HEK293 (cell line): Measurements from ENCODE around the gene PEX14.

Experiments
- CTCF ChIA-PET: fragments of 350-600 bp; formaldehyde crosslinking; extraction: SDS; loops from one replicate; lab custom pipeline; 2021; ENCODE audit warnings: antibody characterized with exemption; lab: Yijun Ruan, JAX
- POLR2A ChIA-PET: fragments of 300-600 bp; formaldehyde crosslinking; extraction: SDS; loops from one replicate; lab custom pipeline; 2020; ENCODE audit warnings: antibody characterized with exemption, inconsistent platforms; lab: Yijun Ruan, JAX
- H3K27ac ChIP-seq: fragments of 200-500 bp; sonication (Bioruptor generic); 2 replicates; pipeline ENCODE4 v1.5.1; 2014; ENCODE audit warnings: low read depth, low read length, control low read depth, inconsistent platforms; ENCODE audit errors: extremely low read depth
- H3K36me3 ChIP-seq, 2 experiments: fragments of 200-500 bp in 1 of 2; sonication (Bioruptor generic) in 1 of 2; 1 replicate in 1 of 2; 2 replicates in 1 of 2; pipeline ENCODE4 v1.5.1; 2014 to 2017; ENCODE audit warnings: inconsistent platforms in 2 of 2, low read length in 2 of 2; ENCODE audit not compliant: control insufficient read depth in 2 of 2, insufficient read depth in 1 of 2
- H3K4me1 ChIP-seq: fragments of 200-500 bp; sonication (Bioruptor generic); 2 replicates; pipeline ENCODE4 v1.5.1; 2014; ENCODE audit warnings: mild to moderate bottlenecking, low read length, inconsistent platforms; ENCODE audit not compliant: control insufficient read depth, insufficient read depth
- H3K4me3 ChIP-seq: 2 replicates; pipeline ENCODE4 v1.5.1; 2011; ENCODE audit warnings: low read depth, mild to moderate bottlenecking, control low read depth, low read length, moderate library complexity
- H3K9me3 ChIP-seq: fragments of 200-500 bp; sonication (Bioruptor generic); 2 replicates; pipeline ENCODE4 v1.5.1; 2014; ENCODE audit warnings: low read depth, low read length, inconsistent platforms; ENCODE audit not compliant: control insufficient read depth, insufficient read depth
- MZF1 ChIP-seq: fragments of 450-650 bp; formaldehyde crosslinking; IDR thresholded peaks from 2 replicates; pipeline ENCODE4 v1.5.1; 2017; ENCODE audit warnings: missing biosample characterization, missing genetic modification characterization, borderline replicate concordance
- ZBTB1 ChIP-seq: fragments of 450-650 bp; formaldehyde crosslinking; IDR thresholded peaks from 2 replicates; pipeline ENCODE4 v1.5.1; 2016; ENCODE audit warnings: missing biosample characterization, missing genetic modification characterization
- ZFP3 ChIP-seq: fragments of 450-650 bp; formaldehyde crosslinking; IDR thresholded peaks from 2 replicates; pipeline ENCODE4 v1.5.1; 2016; ENCODE audit warnings: low read depth, missing biosample characterization, missing genetic modification characterization
- ZNF10 ChIP-seq: fragments of 450-650 bp; formaldehyde crosslinking; IDR thresholded peaks from 2 replicates; pipeline ENCODE4 v1.5.1; 2017; ENCODE audit warnings: missing biosample characterization, missing genetic modification characterization
- ZNF121 ChIP-seq: fragments of 450-650 bp; formaldehyde crosslinking; IDR thresholded peaks from 2 replicates; pipeline ENCODE4 v1.5.1; 2016; ENCODE audit warnings: missing biosample characterization, missing genetic modification characterization
- ZNF223 ChIP-seq: fragments of 450-650 bp; formaldehyde crosslinking; IDR thresholded peaks from 2 replicates; pipeline ENCODE4 v1.5.1; 2016; ENCODE audit warnings: missing biosample characterization, missing genetic modification characterization
- ZNF248 ChIP-seq: fragments of 450-650 bp; formaldehyde crosslinking; IDR thresholded peaks from 2 replicates; pipeline ENCODE4 v1.5.1; 2017; ENCODE audit warnings: missing biosample characterization, missing genetic modification characterization
- ZNF658 ChIP-seq: fragments of 450-650 bp; formaldehyde crosslinking; IDR thresholded peaks from 2 replicates; pipeline ENCODE4; 2016; ENCODE audit warnings: missing biosample characterization, missing genetic modification characterization
- ZNF677 ChIP-seq: fragments of 450-650 bp; IDR thresholded peaks from 2 replicates; pipeline ENCODE4 v1.5.0; 2018; ENCODE audit warnings: missing biosample characterization, mild to moderate bottlenecking, missing genetic modification characterization, moderate library complexity
- TF ChIP-seq, protein P1 (sequence below): fragments of 450-650 bp; formaldehyde crosslinking; IDR thresholded peaks from 2 replicates; pipeline ENCODE4 v1.5.1; 2016; ENCODE audit warnings: missing biosample characterization, missing genetic modification characterization, borderline replicate concordance
- TF ChIP-seq, protein P2 (sequence below): fragments of 450-650 bp; formaldehyde crosslinking; conservative IDR thresholded peaks from 2 replicates; pipeline ENCODE4 v1.5.1; 2016; ENCODE audit warnings: low read depth, missing biosample characterization, missing genetic modification characterization
- TF ChIP-seq, protein P3 (sequence below): fragments of 450-650 bp; formaldehyde crosslinking; IDR thresholded peaks from 2 replicates; pipeline ENCODE4 v1.5.1; 2016; ENCODE audit warnings: missing biosample characterization, missing genetic modification characterization

Gene PEX14

DNA sequence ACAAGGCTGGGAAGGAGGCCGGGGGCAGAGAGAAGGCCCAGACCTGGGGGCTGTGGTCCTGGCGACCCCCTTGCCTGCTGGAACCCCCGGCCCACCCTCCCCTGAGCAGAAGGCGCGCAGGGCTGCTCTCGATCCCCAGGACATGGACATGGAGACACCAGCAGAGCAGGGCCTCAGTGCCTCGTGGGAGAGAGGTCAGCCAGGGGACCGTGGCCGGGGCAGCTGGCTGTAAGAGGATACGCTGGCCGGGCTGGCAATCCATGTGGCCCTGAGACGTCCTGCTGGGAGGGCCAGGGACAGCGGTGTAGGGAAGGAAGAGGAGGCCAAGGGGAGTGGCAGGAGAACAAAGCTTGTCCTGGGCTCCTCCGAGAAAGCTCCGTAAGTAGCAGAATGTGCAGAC is 189.5 kb downstream of the PEX14 start (continued):
- TF ChIP-seq, protein P1, sequence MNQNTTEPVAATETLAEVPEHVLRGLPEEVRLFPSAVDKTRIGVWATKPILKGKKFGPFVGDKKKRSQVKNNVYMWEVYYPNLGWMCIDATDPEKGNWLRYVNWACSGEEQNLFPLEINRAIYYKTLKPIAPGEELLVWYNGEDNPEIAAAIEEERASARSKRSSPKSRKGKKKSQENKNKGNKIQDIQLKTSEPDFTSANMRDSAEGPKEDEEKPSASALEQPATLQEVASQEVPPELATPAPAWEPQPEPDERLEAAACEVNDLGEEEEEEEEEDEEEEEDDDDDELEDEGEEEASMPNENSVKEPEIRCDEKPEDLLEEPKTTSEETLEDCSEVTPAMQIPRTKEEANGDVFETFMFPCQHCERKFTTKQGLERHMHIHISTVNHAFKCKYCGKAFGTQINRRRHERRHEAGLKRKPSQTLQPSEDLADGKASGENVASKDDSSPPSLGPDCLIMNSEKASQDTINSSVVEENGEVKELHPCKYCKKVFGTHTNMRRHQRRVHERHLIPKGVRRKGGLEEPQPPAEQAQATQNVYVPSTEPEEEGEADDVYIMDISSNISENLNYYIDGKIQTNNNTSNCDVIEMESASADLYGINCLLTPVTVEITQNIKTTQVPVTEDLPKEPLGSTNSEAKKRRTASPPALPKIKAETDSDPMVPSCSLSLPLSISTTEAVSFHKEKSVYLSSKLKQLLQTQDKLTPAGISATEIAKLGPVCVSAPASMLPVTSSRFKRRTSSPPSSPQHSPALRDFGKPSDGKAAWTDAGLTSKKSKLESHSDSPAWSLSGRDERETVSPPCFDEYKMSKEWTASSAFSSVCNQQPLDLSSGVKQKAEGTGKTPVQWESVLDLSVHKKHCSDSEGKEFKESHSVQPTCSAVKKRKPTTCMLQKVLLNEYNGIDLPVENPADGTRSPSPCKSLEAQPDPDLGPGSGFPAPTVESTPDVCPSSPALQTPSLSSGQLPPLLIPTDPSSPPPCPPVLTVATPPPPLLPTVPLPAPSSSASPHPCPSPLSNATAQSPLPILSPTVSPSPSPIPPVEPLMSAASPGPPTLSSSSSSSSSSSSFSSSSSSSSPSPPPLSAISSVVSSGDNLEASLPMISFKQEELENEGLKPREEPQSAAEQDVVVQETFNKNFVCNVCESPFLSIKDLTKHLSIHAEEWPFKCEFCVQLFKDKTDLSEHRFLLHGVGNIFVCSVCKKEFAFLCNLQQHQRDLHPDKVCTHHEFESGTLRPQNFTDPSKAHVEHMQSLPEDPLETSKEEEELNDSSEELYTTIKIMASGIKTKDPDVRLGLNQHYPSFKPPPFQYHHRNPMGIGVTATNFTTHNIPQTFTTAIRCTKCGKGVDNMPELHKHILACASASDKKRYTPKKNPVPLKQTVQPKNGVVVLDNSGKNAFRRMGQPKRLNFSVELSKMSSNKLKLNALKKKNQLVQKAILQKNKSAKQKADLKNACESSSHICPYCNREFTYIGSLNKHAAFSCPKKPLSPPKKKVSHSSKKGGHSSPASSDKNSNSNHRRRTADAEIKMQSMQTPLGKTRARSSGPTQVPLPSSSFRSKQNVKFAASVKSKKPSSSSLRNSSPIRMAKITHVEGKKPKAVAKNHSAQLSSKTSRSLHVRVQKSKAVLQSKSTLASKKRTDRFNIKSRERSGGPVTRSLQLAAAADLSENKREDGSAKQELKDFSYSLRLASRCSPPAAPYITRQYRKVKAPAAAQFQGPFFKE: no peak
- no peak for TF ChIP-seq ZFP3 (tag by site-specific recombination)
- TF ChIP-seq, protein P2, sequence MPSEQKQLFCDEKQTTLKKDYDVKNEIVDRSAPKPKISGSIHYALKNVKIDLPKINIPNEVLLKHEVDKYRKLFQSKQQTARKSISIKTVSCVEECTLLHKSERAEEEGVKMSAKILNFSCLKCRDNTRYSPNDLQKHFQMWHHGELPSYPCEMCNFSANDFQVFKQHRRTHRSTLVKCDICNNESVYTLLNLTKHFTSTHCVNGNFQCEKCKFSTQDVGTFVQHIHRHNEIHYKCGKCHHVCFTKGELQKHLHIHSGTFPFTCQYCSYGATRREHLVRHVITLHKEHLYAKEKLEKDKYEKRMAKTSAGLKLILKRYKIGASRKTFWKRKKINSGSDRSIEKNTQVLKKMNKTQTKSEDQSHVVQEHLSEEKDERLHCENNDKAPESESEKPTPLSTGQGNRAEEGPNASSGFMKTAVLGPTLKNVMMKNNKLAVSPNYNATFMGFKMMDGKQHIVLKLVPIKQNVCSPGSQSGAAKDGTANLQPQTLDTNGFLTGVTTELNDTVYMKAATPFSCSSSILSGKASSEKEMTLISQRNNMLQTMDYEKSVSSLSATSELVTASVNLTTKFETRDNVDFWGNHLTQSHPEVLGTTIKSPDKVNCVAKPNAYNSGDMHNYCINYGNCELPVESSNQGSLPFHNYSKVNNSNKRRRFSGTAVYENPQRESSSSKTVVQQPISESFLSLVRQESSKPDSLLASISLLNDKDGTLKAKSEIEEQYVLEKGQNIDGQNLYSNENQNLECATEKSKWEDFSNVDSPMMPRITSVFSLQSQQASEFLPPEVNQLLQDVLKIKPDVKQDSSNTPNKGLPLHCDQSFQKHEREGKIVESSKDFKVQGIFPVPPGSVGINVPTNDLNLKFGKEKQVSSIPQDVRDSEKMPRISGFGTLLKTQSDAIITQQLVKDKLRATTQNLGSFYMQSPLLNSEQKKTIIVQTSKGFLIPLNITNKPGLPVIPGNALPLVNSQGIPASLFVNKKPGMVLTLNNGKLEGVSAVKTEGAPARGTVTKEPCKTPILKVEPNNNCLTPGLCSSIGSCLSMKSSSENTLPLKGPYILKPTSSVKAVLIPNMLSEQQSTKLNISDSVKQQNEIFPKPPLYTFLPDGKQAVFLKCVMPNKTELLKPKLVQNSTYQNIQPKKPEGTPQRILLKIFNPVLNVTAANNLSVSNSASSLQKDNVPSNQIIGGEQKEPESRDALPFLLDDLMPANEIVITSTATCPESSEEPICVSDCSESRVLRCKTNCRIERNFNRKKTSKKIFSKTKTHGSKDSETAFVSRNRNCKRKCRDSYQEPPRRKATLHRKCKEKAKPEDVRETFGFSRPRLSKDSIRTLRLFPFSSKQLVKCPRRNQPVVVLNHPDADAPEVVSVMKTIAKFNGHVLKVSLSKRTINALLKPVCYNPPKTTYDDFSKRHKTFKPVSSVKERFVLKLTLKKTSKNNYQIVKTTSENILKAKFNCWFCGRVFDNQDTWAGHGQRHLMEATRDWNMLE: no peak

DNA sequence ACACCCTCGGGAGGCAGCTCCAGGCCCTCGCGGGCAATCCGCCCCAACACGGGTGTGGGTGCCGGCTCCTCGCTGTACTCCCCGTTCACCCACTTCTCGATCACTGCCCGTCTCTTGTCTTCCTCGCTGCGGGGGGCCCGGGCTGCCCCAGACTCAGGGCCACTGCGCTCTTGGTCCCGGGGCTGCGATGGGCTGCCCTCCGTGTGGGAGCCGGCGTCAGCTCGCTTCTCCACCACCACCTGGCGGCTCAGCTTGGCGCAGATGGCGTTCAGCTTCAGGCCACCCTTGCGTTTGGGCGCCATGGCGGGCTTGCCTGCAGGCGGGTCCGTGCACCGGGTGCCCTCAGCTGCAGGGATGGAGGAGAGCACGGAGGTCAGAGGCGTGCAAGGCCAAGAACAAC is 190.5 kb downstream of the PEX14 start:
- Histone ChIP-seq H3K9me3 (no peaks in the 10 kb centered on the region), H3K4me1 (no peaks in the 10 kb centered on the region), H3K36me3 (peaks cover 0 to 7% of the 10 kb centered on the region in 2 experiments; a peak in 1 of 3 replicates), H3K27ac (no peak overlapping the region), H3K4me3 (no peak overlapping the region)
- CTCF ChIA-PET: no interaction called here
- POLR2A ChIA-PET: no interaction called here
- TF ChIP-seq ZNF248 (tag by site-specific recombination) (no peak), ZNF10 (tag by site-specific recombination) (no peak), ZNF121 (no peak), ZNF677 (tag by site-specific recombination) (no peak), MZF1 (tag by site-specific recombination) (no peak), ZBTB1 (tag by site-specific recombination) (no peak), ZNF658 (tag by site-specific recombination) (no peak), ZNF223 (no peak)
- TF ChIP-seq, protein P3, sequence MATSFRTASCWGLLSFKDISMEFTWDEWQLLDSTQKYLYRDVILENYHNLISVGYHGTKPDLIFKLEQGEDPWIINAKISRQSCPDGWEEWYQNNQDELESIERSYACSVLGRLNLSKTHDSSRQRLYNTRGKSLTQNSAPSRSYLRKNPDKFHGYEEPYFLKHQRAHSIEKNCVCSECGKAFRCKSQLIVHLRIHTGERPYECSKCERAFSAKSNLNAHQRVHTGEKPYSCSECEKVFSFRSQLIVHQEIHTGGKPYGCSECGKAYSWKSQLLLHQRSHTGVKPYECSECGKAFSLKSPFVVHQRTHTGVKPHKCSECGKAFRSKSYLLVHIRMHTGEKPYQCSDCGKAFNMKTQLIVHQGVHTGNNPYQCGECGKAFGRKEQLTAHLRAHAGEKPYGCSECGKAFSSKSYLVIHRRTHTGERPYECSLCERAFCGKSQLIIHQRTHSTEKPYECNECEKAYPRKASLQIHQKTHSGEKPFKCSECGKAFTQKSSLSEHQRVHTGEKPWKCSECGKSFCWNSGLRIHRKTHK (tag by site-specific recombination): no peak
